ENCODE data around the gene A2M.

The A2M gene

DNA sequence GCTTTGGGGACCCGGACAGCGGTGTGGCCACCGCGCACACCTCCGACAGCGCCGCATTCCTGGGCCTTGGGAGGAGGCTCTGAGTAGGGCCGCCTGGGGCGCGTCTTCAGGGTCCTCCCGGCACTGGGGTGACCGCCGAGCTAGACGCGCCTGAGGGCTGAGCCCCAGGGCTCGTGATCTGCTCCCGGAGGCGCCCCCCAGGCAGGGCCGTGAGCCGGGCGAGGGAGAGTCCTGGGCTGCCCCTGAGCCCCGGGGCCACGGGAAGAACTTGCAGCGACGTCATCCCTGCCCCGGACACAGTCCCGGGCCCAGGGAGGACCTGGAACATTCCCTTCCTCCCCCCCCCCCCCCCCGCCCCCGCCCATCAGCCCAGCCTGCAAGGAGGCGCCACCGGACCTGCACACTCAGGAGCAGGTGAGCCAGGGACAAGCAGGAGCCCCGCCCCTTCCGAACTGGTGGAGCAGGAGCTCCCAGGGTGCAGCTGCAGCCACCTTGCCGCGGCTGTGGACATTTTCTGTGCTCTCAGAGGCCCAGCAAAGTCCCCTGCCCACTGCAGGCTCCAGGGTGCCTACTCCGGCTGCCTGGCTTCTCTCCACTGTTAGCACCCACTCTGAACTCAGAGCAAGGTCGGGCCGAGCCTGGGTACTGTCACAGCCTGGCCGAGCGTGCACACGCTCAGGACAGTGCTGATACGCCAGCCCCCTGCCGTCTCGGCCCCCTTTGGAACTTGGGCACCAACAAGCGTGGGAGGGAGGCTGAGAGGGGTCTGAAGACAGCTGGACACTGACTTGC, 50.7 kb downstream of the A2M start:
- Histone ChIP-seq H3K4me2 (ENCODE audit: low read depth, low read length, poor library complexity, severe bottlenecking) (no peak overlapping the region), H3K9me3 (ENCODE audit: insufficient read depth, low read length) (no peaks in the 10 kb centered on the region), H3K36me3 (ENCODE audit: low read length) (no peaks in the 10 kb centered on the region), H4K20me1 (ENCODE audit: low read depth, low read length) (no peaks in the 10 kb centered on the region), H3K27ac (ENCODE audit: low read depth, low read length) (no peak overlapping the region), H3K9me2 (replicated peaks; ENCODE audit: insufficient read depth, low read length) (no peaks in the 10 kb centered on the region), H3K4me3 (ENCODE audit: insufficient read depth, low read length, poor library complexity, severe bottlenecking) (no peak overlapping the region), H2AFZ (ENCODE audit: low read depth, low read length, severe bottlenecking) (no peak overlapping the region), H3K27me3 (ENCODE audit: low read length) (no peaks in the 10 kb centered on the region), H3K9ac (ENCODE audit: low read length) (no peak overlapping the region), H3F3A (ENCODE audit: insufficient read depth) (no peaks in the 10 kb centered on the region), H3K79me2 (ENCODE audit: insufficient read depth, low read length) (no peaks in the 10 kb centered on the region)
- TF ChIP-seq, protein P1, sequence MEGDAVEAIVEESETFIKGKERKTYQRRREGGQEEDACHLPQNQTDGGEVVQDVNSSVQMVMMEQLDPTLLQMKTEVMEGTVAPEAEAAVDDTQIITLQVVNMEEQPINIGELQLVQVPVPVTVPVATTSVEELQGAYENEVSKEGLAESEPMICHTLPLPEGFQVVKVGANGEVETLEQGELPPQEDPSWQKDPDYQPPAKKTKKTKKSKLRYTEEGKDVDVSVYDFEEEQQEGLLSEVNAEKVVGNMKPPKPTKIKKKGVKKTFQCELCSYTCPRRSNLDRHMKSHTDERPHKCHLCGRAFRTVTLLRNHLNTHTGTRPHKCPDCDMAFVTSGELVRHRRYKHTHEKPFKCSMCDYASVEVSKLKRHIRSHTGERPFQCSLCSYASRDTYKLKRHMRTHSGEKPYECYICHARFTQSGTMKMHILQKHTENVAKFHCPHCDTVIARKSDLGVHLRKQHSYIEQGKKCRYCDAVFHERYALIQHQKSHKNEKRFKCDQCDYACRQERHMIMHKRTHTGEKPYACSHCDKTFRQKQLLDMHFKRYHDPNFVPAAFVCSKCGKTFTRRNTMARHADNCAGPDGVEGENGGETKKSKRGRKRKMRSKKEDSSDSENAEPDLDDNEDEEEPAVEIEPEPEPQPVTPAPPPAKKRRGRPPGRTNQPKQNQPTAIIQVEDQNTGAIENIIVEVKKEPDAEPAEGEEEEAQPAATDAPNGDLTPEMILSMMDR (IDR thresholded peaks at IDR 0.05; ENCODE audit: insufficient read depth, low read length, poor library complexity, severe bottlenecking) = no peak
- TF ChIP-seq EZH2phosphoT487 (conservative IDR thresholded peaks at IDR 0.05; ENCODE audit: low read length) = no peak

DNA sequence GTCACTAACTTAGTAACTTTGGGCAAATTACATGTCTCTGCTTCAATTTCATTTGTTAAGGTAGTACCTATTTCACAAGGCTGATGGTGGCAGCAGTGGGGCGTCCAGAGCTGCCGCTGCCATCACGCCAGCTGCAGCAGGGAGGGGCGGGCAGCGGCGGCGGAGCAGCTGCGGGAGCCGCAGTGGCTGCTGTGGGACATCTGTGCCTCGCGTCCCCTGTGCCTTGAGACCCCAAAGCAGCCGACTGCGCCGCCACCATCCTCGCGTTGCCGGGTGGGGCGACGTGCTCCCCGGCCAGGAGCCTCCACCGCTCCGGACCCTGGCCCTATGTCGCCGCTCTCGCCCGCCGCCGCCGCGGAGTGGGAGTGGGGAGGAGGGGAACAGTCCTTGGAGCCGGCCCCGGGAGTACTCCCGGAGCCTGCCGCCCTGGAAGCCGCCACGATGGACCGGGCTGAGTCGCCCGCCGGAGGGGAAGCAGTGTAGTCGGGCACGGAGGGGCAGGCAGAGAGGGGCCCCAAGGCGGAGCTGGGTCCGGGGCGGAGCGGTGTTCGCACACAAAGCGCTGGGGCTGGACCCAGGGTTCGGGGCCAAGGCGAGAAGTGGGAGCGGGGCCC, 51.4 kb downstream of the A2M start:
- H2AFZ ChIP-seq (ENCODE audit: low read depth, low read length, severe bottlenecking) = no peak overlapping the region
- H3K27me3 ChIP-seq (ENCODE audit: low read length) = no peaks in the 10 kb centered on the region
- no peaks in the 10 kb centered on the region for H4K20me1 ChIP-seq (ENCODE audit: low read depth, low read length)
- no peaks in the 10 kb centered on the region for H3F3A ChIP-seq (ENCODE audit: insufficient read depth)
- H3K9me2 ChIP-seq (replicated peaks; ENCODE audit: insufficient read depth, low read length) = no peaks in the 10 kb centered on the region
- TF ChIP-seq, protein P1 (IDR thresholded peaks at IDR 0.05; ENCODE audit: insufficient read depth, low read length, poor library complexity, severe bottlenecking) = no peak
- no peak for TF ChIP-seq EZH2phosphoT487 (conservative IDR thresholded peaks at IDR 0.05; ENCODE audit: low read length)
- no peak overlapping the region for H3K4me2 ChIP-seq (ENCODE audit: low read depth, low read length, poor library complexity, severe bottlenecking)
- no peaks in the 10 kb centered on the region for H3K36me3 ChIP-seq (ENCODE audit: low read length)
- H3K4me3 ChIP-seq (ENCODE audit: insufficient read depth, low read length, poor library complexity, severe bottlenecking) = no peak overlapping the region
- H3K79me2 ChIP-seq (ENCODE audit: insufficient read depth, low read length) = no peaks in the 10 kb centered on the region
- H3K27ac ChIP-seq (ENCODE audit: low read depth, low read length) = no peak overlapping the region
- no peak overlapping the region for H3K9ac ChIP-seq (ENCODE audit: low read length)
- no peaks in the 10 kb centered on the region for H3K9me3 ChIP-seq (ENCODE audit: insufficient read depth, low read length)

DNA sequence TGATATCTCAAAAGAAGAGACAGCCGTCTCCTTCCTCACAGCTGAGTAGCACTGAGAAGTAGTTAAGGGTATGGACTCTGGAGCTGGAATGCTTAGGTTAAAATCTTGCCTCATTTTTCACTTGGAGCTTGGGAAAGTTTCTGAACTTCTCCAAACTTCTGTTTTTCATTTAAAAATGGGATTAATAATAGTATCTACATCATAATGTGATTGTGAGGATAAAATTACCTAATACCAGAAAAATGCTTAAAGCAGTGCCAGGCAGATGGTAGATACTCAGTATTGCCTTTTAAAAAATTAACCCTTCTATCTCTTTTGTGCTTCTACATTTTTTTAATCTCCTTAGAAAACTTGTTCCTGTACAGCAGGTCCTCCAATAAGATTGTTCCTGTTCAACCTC, 63.1 kb downstream of the A2M start:
- Histone ChIP-seq H3K9ac (ENCODE audit: low read length) (no peak overlapping the region), H3F3A (ENCODE audit: insufficient read depth) (no peaks in the 10 kb centered on the region), H3K36me3 (ENCODE audit: low read length) (no peaks in the 10 kb centered on the region), H3K79me2 (ENCODE audit: insufficient read depth, low read length) (no peaks in the 10 kb centered on the region), H3K4me2 (ENCODE audit: low read depth, low read length, poor library complexity, severe bottlenecking) (no peak overlapping the region), H2AFZ (ENCODE audit: low read depth, low read length, severe bottlenecking) (no peak overlapping the region), H3K9me2 (replicated peaks; ENCODE audit: insufficient read depth, low read length) (no peaks in the 10 kb centered on the region), H3K9me3 (ENCODE audit: insufficient read depth, low read length) (no peaks in the 10 kb centered on the region), H3K4me3 (ENCODE audit: insufficient read depth, low read length, poor library complexity, severe bottlenecking) (no peak overlapping the region), H3K27ac (ENCODE audit: low read depth, low read length) (no peak overlapping the region), H3K27me3 (ENCODE audit: low read length) (no peaks in the 10 kb centered on the region), H4K20me1 (ENCODE audit: low read depth, low read length) (no peaks in the 10 kb centered on the region)
- TF ChIP-seq, protein P1 (IDR thresholded peaks at IDR 0.05; ENCODE audit: insufficient read depth, low read length, poor library complexity, severe bottlenecking) = no peak
- no peak for TF ChIP-seq EZH2phosphoT487 (conservative IDR thresholded peaks at IDR 0.05; ENCODE audit: low read length)

Measured in SU-DHL-6 (cell line).